ENCODE data around the gene OSBPL1A. TPM values are rescaled to one million over a fixed set of nuclear protein-coding genes. Genes with fewer than 3 reads are reported as not detected.

Gene OSBPL1A
- total RNA-seq, 2 donors from 2014 or later: 29.7 to 36.9 TPM

GRCh38 chr18:24136967-24137373 is 260.7 kb downstream of the OSBPL1A start:
- Histone ChIP-seq H3K36me3 (ENCODE audit: control insufficient read depth, insufficient read depth, low read length) (no peaks in the 10 kb centered on the region), H3K27ac (ENCODE audit: low read depth, low read length) (no peak overlapping the region), H3K9ac (ENCODE audit: extremely low read depth, low read length, poor library complexity, severe bottlenecking) (no peak overlapping the region), H3K4me3 (ENCODE audit: low read length) (no peak overlapping the region), H3K9me3 (ENCODE audit: control insufficient read depth, low read length) (no peaks in the 10 kb centered on the region), H3K27me3 (ENCODE audit: control insufficient read depth, insufficient read depth, low read length, poor library complexity, severe bottlenecking) (no peaks in the 10 kb centered on the region), H3K4me1 (ENCODE audit: control insufficient read depth, insufficient read depth, low read length) (no peaks in the 10 kb centered on the region)
- Mint-ChIP-seq H3K36me3 (ENCODE audit: low read depth) (peaks cover 7% of the 10 kb centered on the region), H3K4me1 (peaks cover 17% of the 10 kb centered on the region), H3K27ac (peak overlapping the region; percentile 5), H3K27me3 (ENCODE audit: insufficient read depth) (no peaks in the 10 kb centered on the region), H3K4me3 (no peak overlapping the region), H3K9me3 (peaks cover 2% of the 10 kb centered on the region)
- no peak for TF ChIP-seq CTCF (conservative IDR thresholded peaks at IDR 0.05)
- WGBS, 2 experiments (ENCODE audit: insufficient coverage in 1 of 2, insufficient read length in 1 of 2): 84 to 89% methylated on average over 3 of the region's 3 CpGs
- peak; percentile 57 for DNase-seq

GRCh38 chr18:24130494-24130893 is 267.1 kb downstream of the OSBPL1A start:
- H3K36me3 ChIP-seq (ENCODE audit: control insufficient read depth, insufficient read depth, low read length): no peaks in the 10 kb centered on the region
- H3K9me3 ChIP-seq (ENCODE audit: control insufficient read depth, low read length): no peaks in the 10 kb centered on the region
- Mint-ChIP-seq H3K27me3 (ENCODE audit: insufficient read depth) (no peaks in the 10 kb centered on the region), H3K27ac (no peak overlapping the region), H3K4me1 (peaks cover 7% of the 10 kb centered on the region), H3K36me3 (ENCODE audit: low read depth) (peaks cover 9% of the 10 kb centered on the region), H3K4me3 (no peak overlapping the region), H3K9me3 (no peaks in the 10 kb centered on the region)
- no peak overlapping the region for H3K4me3 ChIP-seq (ENCODE audit: low read length)
- H3K9ac ChIP-seq (ENCODE audit: extremely low read depth, low read length, poor library complexity, severe bottlenecking): no peak overlapping the region
- no peaks in the 10 kb centered on the region for H3K27me3 ChIP-seq (ENCODE audit: control insufficient read depth, insufficient read depth, low read length, poor library complexity, severe bottlenecking)
- no peaks in the 10 kb centered on the region for H3K4me1 ChIP-seq (ENCODE audit: control insufficient read depth, insufficient read depth, low read length)
- TF ChIP-seq CTCF (conservative IDR thresholded peaks at IDR 0.05): no peak
- H3K27ac ChIP-seq (ENCODE audit: low read depth, low read length): no peak overlapping the region
- WGBS, 2 experiments (ENCODE audit: insufficient coverage in 1 of 2, insufficient read length in 1 of 2): 96 to 100% methylated on average over 1 to 2 of the region's 2 CpGs
- DNase-seq: no peak

GRCh38 chr18:24128700-24129099 is 268.9 kb downstream of the OSBPL1A start:
- Mint-ChIP-seq H3K4me1 (peaks cover 7% of the 10 kb centered on the region), H3K27me3 (ENCODE audit: insufficient read depth) (no peaks in the 10 kb centered on the region), H3K36me3 (ENCODE audit: low read depth) (peaks cover 9% of the 10 kb centered on the region), H3K27ac (no peak overlapping the region), H3K9me3 (no peaks in the 10 kb centered on the region), H3K4me3 (no peak overlapping the region)
- TF ChIP-seq CTCF (conservative IDR thresholded peaks at IDR 0.05): no peak
- Histone ChIP-seq H3K36me3 (ENCODE audit: control insufficient read depth, insufficient read depth, low read length) (no peaks in the 10 kb centered on the region), H3K4me1 (ENCODE audit: control insufficient read depth, insufficient read depth, low read length) (no peaks in the 10 kb centered on the region), H3K9me3 (ENCODE audit: control insufficient read depth, low read length) (no peaks in the 10 kb centered on the region), H3K27me3 (ENCODE audit: control insufficient read depth, insufficient read depth, low read length, poor library complexity, severe bottlenecking) (no peaks in the 10 kb centered on the region), H3K27ac (ENCODE audit: low read depth, low read length) (no peak overlapping the region), H3K4me3 (ENCODE audit: low read length) (no peak overlapping the region), H3K9ac (ENCODE audit: extremely low read depth, low read length, poor library complexity, severe bottlenecking) (no peak overlapping the region)
- 100% methylated on average over 2 of the region's 4 CpGs; no CpG with 5 or more reads in 1 of the 2 experiments for WGBS, 2 experiments (ENCODE audit: insufficient coverage in 1 of 2, insufficient read length in 1 of 2)
- no peak for DNase-seq
